ENCODE data around the gene IFNG. TPM values are rescaled to one million over a fixed set of nuclear protein-coding genes. Genes with fewer than 3 reads are reported as not detected.

Gene IFNG
- total RNA-seq, 2 donors from 2014 or later = not detected

- Histone ChIP-seq H3K36me3 (replicated peaks in 1 of 2; ENCODE audit: insufficient read depth in 1 of 2, low read depth in 2 of 2) (no peaks in the 10 kb centered on the region), H3K4me1 (no peaks in the 10 kb centered on the region), H3K27ac (no peak overlapping the region), H3K9me3 (no peaks in the 10 kb centered on the region), H3K4me3 (no peak overlapping the region), H3K27me3 (no peaks in the 10 kb centered on the region)
- WGBS, 2 donors = 75 to 91% methylated on average over 2 of the region's 2 CpGs
- intact Hi-C loops (cut with DNase I) = no loop called here
- DNase-seq (no peak), ATAC-seq (no peak)
- TF ChIP-seq POLR2A (IDR thresholded peaks at IDR 0.05) (no peak), CTCF (IDR thresholded peaks at IDR 0.05) (no peak)
These were observed 41.3 kb upstream of the IFNG start for GRCh38 chr12:68200854-68201253.

- no peak for DNase-seq
- H3K9me3 ChIP-seq = no peaks in the 10 kb centered on the region
- TF ChIP-seq POLR2A (IDR thresholded peaks at IDR 0.05) (no peak), CTCF (IDR thresholded peaks at IDR 0.05) (no peak)
- H3K4me1 ChIP-seq = no peaks in the 10 kb centered on the region
- H3K27ac ChIP-seq = no peak overlapping the region
- no peaks in the 10 kb centered on the region for H3K27me3 ChIP-seq
- WGBS, 2 donors = 79 to 88% methylated on average over 1 of the region's 1 CpG
- no peaks in the 10 kb centered on the region for H3K36me3 ChIP-seq (replicated peaks in 1 of 2; ENCODE audit: insufficient read depth in 1 of 2, low read depth in 2 of 2)
- ATAC-seq = no peak
- intact Hi-C loops (cut with DNase I) = no loop called here
- no peak overlapping the region for H3K4me3 ChIP-seq
These were observed 39.6 kb upstream of the IFNG start for GRCh38 chr12:68199127-68199526.

- ATAC-seq (no peak), DNase-seq (no peak)
- WGBS, 2 donors = 67 to 72% methylated on average over 12 of the region's 12 CpGs
- intact Hi-C loops (cut with DNase I) = no loop called here
- no peaks in the 10 kb centered on the region for H3K9me3 ChIP-seq
- H3K27ac ChIP-seq = no peak overlapping the region
- H3K27me3 ChIP-seq = no peaks in the 10 kb centered on the region
- H3K4me3 ChIP-seq = no peak overlapping the region
- H3K4me1 ChIP-seq = no peaks in the 10 kb centered on the region
- TF ChIP-seq CTCF (IDR thresholded peaks at IDR 0.05) = no peak
- no peak for TF ChIP-seq POLR2A (IDR thresholded peaks at IDR 0.05)
- H3K36me3 ChIP-seq (replicated peaks in 1 of 2; ENCODE audit: insufficient read depth in 1 of 2, low read depth in 2 of 2) = no peaks in the 10 kb centered on the region
These were observed 39.1 kb upstream of the IFNG start for GRCh38 chr12:68198507-68199086.

- intact Hi-C loops (cut with DNase I) = no loop called here
- ATAC-seq = no peak
- Histone ChIP-seq H3K4me3 (no peak overlapping the region), H3K27ac (no peak overlapping the region), H3K9me3 (no peaks in the 10 kb centered on the region), H3K36me3 (replicated peaks in 1 of 2; ENCODE audit: insufficient read depth in 1 of 2, low read depth in 2 of 2) (no peaks in the 10 kb centered on the region), H3K27me3 (no peaks in the 10 kb centered on the region), H3K4me1 (no peaks in the 10 kb centered on the region)
- TF ChIP-seq CTCF (IDR thresholded peaks at IDR 0.05) = no peak
- TF ChIP-seq POLR2A (IDR thresholded peaks at IDR 0.05) = no peak
- DNase-seq = no peak
These were observed 30.8 kb upstream of the IFNG start for GRCh38 chr12:68190301-68190700.

GRCh38 chr12:68189821-68190242, 30.3 kb upstream of the IFNG start:
- Histone ChIP-seq H3K4me3 (no peak overlapping the region), H3K36me3 (replicated peaks in 1 of 2; ENCODE audit: insufficient read depth in 1 of 2, low read depth in 2 of 2) (no peaks in the 10 kb centered on the region), H3K4me1 (no peaks in the 10 kb centered on the region), H3K9me3 (no peaks in the 10 kb centered on the region), H3K27me3 (no peaks in the 10 kb centered on the region), H3K27ac (no peak overlapping the region)
- no peak for ATAC-seq
- TF ChIP-seq CTCF (IDR thresholded peaks at IDR 0.05) (no peak), POLR2A (IDR thresholded peaks at IDR 0.05) (no peak)
- DNase-seq = no peak
- 66 to 75% methylated on average over 4 of the region's 4 CpGs for WGBS, 2 donors
- intact Hi-C loops (cut with DNase I) = no loop called here

Data from body of pancreas (tissue), 4 donors.